ENCODE data around the gene DRC1. TPM values are rescaled to one million over a fixed set of nuclear protein-coding genes. Genes with fewer than 3 reads are reported as not detected.

DRC1 gene
- total RNA-seq = not detected in 2 replicates

GRCh38 chr2:26401739-26402541 is at the start of gene DRC1:
DRC1 (plus strand) TSS chr2:26401920; CDS start chr2:26401990, 70 bp downstream.

GRCh38 chr2:26477911-26478253 is 76.2 kb downstream of the DRC1 start, which contains the start of gene OTOF:
OTOF (minus strand) TSS chr2:26478124.

Other genes starting within 250 kb of the DRC1 start
- 1.6 and 1.9 TPM in 2 replicates for gene GAREM2, start 228.8 kb upstream of the DRC1 start, total RNA-seq
- gene HADHA, start 157.3 kb upstream of the DRC1 start, total RNA-seq = 125 and 131 TPM in 2 replicates
- 81.8 and 94.8 TPM in 2 replicates for gene HADHB, start 157.0 kb upstream of the DRC1 start, total RNA-seq
- gene SELENOI, start 55.8 kb upstream of the DRC1 start, total RNA-seq = 15.3 and 18.1 TPM in 2 replicates
- gene ADGRF3, start 55.1 kb upstream of the DRC1 start, total RNA-seq = not detected in 2 replicates
- 0.24 TPM in 1 of 2 replicates, not detected in the other for gene OTOF, start 76.2 kb downstream of the DRC1 start, total RNA-seq
- not detected in 2 replicates for gene CIB4, start 239.4 kb downstream of the DRC1 start, total RNA-seq